GM12865 (cell line): ENCODE data around the gene PRDM11.

ENCODE experiments used
- DNase-seq: peaks from one replicate; pipeline ENCODE4 v3.0.0; 2010; ENCODE audit warnings: low read depth
- H3K4me3 ChIP-seq: 2 replicates; pipeline ENCODE4 v1.5.1; 2011; ENCODE audit warnings: mild to moderate bottlenecking, low read depth, low read length, control low read depth
- CTCF ChIP-seq: IDR thresholded peaks from 2 replicates; pipeline ENCODE4 v1.5.1; 2011; ENCODE audit warnings: low read length, control low read depth, low read depth, inconsistent platforms; ENCODE audit not compliant: insufficient read depth; ENCODE audit errors: missing control alignments

PRDM11 gene

DNA sequence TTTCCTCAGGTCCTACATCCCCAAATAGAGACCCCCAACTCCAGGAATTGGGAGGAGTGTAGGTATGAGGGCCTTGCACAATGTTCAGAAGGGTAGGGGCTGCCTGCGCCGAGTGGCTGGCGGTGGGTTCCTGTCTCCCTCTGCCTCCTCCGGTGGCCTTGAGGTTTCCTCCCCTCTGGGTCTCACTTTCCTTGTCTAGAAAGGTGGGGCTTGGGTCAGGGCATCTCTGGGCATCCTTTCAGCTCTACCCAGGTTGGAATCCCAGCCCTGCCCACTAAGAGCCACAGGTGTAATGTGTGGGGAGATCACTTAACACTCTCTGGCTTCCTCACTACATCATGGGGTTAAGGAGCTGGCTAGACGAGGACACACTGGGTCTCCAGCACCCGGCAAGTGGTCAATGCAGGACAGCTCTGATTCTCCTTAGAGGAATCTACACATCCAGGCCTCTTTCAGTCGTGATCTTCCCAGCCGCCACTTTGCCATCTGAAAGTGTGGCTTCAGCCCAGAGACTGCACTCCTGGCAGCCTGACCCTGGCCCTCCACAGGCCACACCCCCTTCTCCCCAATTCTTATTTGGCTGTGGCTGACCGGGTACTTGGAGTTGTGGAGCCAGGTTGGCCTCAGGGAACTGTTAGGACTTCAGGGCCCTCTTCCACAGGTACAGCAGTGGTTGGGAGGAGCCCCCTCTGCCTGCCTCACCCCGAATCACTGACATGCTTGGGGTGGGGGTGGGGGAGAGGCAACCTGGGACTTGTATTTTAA, 22.1 kb downstream of the PRDM11 start:
- no peak for DNase-seq
- no peak overlapping the region for H3K4me3 ChIP-seq
- TF ChIP-seq CTCF, result no peak

DNA sequence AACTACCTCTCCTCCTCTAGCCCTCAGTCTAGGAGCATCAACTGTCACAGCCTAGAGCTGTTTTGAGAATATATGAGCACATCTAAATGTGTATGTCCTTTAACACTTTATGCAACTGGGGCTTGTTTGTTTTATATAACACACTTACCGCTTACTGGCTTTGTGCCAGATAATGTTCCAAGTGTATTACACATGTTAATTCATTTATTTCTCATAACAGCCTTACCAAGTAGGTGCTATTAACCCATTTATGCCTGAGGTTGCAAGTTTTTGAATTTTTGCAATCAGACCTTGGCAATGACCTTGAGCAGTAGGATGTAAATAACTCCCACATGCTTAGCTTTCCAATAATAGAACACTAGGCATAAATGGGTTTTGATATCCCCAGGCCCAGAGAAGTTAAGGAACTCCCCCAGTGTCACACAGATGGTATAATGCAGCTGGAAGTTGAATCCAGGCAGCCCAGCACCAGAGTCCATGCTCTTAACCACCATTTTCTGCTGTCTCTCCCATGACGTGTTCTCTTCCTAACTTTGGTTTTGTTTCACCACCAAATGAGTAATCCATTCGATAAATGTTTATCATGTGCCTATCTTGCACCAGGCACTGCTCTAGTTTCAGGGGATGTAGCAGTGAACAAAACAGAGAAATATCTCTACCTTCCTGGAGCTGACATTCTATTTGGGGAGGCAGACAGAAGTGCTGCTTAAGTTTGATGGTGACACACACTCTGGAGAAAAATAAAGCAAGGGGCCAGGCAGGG, 23.1 kb downstream of the PRDM11 start:
- H3K4me3 ChIP-seq, result no peak overlapping the region
- TF ChIP-seq CTCF, result no peak

GRCh38 chr11:45170484-45170883, 24.0 kb downstream of the PRDM11 start:
- DNase-seq, result no peak
- TF ChIP-seq CTCF, result no peak
- no peak overlapping the region for H3K4me3 ChIP-seq

More for the DNA sequence above, 23.1 kb downstream of the PRDM11 start:
- DNase-seq, result no peak

- H3K4me3 ChIP-seq, result no peak overlapping the region
- TF ChIP-seq CTCF, result no peak
These were observed 25.1 kb downstream of the PRDM11 start for GRCh38 chr11:45171550-45171949.

GRCh38 chr11:45173064-45173463, 26.6 kb downstream of the PRDM11 start:
- no peak for DNase-seq
- no peak for TF ChIP-seq CTCF
- H3K4me3 ChIP-seq, result no peak overlapping the region

More at GRCh38 chr11:45171550-45171949, 25.1 kb downstream of the PRDM11 start:
- peak; percentile 17 for DNase-seq

GRCh38 chr11:45174168-45174835, 27.9 kb downstream of the PRDM11 start:
- DNase-seq, result no peak
- H3K4me3 ChIP-seq, result no peak overlapping the region
- TF ChIP-seq CTCF, result no peak
